SW480 (cell line): ENCODE data around the gene BDKRB1.

ENCODE experiments used
- DNase-seq: peaks from one replicate; pipeline ENCODE4 v3.0.0-alpha.2; 2016; ENCODE audit warnings: low spot score

Gene BDKRB1

DNA sequence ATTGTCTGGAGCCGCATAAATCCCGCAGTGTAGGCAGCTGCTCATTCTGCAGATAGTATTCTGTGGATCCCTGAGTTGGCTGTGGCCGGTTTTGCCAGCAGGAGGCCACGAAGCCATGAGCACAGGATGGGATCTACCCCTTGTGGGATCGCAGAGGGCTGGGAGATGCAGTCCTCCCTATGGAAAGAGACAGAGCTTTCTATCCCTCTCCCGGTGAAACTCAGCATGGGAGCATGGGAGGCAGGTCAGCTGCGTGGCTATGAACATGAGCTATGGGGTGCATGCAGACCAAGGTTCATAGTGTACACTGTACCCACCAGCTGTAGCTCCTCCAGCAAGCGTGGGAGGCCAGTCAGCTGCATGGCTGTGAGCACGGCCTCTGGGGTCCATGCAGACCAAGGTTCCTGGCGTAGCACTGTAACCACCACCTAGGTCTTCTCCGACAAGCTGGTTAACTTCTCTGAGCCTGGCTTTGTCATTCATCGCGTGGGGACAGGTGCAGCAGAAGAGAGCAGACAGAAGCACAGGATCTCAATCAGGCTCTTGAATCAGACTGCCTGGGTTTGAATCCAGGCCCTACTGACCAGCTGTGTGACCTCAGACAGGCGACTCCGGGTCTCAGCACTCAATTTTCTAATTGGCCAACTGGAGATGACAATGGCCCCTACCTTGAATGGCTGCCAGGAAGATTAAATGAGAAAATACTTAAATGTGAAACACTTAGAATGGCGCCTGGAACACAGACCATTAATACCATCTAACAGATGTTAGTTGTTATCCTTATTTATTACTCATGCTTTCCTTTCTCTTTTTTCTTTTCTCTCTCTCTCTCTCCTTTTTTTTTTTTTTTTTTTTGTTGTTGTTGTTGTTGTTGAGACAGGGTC lies 6.0 kb downstream of the BDKRB1 start:
- no peak for DNase-seq

DNA sequence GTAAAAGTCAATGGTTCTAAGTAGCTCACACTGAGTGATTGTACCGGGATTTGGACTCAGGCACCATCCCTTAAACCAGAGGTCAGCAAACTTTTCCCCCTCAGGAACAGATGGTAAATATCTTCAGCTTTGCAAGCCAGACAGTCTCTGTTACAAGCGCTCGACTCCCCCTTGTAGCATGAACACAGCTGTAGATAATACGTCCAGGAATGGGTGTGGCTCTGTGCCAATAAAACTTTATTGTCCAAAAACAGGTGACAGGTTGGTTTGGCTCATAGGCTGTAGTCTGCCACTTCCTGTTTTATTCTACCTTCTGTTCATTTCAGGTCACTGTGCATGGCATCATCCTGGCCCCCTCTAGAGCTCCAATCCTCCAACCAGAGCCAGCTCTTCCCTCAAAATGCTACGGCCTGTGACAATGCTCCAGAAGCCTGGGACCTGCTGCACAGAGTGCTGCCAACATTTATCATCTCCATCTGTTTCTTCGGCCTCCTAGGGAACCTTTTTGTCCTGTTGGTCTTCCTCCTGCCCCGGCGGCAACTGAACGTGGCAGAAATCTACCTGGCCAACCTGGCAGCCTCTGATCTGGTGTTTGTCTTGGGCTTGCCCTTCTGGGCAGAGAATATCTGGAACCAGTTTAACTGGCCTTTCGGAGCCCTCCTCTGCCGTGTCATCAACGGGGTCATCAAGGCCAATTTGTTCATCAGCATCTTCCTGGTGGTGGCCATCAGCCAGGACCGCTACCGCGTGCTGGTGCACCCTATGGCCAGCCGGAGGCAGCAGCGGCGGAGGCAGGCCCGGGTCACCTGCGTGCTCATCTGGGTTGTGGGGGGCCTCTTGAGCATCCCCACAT lies 7.6 kb downstream of the BDKRB1 start:
- DNase-seq: no peak

DNA sequence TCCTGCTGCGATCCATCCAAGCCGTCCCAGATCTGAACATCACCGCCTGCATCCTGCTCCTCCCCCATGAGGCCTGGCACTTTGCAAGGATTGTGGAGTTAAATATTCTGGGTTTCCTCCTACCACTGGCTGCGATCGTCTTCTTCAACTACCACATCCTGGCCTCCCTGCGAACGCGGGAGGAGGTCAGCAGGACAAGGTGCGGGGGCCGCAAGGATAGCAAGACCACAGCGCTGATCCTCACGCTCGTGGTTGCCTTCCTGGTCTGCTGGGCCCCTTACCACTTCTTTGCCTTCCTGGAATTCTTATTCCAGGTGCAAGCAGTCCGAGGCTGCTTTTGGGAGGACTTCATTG lies 8.2 kb downstream of the BDKRB1 start:
- no peak for DNase-seq

DNA sequence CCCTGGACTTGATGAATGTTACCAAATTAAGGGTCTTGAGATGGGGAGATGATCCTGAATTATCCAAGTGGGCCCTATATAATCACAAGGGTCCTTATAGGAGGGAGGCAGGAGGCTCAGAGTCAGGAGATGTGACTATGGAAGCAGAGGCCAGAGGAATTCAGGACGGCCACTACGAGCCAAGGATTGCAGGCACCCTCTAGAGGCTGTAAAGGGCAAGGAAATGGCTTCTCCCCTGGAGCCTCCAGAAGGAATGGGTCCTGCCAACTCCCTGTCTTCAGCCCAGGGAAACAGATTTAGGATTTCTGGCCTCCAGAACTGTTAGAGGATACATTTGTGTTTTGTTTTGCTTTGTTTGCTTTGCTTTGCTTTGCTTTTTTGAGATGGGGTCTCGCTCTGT lies 8.8 kb downstream of the BDKRB1 start:
- DNase-seq: peak; percentile 28

DNA sequence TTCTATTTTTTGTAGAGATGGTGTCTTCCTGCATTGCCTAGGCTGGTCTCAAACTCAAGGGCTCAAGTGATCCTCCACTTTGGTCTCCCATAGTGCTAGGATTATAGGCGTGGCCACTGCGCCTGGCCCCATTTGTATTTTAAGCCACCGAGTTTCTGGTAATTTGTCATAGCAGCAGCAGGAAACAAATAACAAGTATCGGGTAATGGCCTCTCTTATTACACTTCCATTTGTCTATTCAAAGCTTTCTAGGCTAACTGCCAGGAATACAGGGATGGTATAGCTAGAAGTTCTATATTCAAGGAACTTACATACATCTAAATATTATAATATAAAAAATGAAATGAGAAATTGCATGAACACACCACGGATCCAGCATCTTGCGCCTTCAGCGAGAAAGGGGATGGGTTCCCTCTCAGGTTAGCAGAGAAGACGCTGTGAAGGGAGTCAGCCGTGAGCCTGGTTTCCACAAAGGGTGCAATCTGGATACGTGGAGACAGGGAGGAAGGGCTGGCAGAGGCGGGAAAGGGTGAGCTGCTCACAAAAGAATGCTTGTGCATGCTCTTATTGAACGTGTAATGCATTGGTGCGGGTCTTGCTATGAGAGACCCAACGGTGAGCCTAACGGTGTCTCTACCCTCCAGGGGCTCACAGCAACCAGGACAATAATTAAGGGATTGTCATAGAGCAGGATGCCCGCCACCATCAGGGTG lies 9.5 kb downstream of the BDKRB1 start:
- no peak for DNase-seq

DNA sequence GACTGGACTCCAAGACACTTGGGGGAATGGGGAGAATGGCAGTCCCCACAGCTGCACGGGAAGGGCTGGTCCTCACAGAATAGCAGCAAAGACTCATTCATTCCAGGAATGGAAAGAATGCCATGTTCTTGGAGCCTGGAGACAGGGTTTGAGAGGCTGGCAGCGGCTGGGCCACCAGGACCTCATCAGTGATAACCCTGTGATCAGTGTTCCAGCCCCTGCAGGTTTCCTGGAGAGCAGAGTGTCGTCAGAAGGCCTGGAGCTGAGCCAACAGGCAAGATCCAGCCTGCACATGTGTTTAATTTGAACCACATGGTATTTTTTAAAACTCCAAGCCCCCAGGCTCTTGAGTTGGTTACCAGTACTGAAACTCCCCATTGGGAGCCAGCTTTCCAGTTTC lies 11.3 kb downstream of the BDKRB1 start:
- no peak for DNase-seq

DNA sequence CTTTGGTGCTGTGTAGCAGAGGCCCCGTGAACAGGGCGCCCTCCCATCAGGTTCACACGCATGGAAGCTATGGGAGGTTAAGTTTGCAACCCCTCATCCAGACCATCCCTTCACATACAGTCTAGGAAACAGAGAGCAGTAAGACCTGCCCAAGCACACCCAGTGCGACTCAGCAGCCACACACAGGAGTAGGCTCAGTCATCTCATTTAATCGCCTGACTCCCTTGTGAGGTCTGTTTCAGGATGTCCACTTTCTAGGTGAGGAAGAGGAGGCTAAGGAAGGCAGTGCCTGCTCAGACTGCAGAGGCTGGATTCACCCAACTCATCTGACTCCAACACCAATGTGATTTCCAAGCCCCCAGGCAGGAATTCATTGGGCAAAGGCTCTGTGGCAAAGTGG lies 11.9 kb downstream of the BDKRB1 start:
- no peak for DNase-seq

DNA sequence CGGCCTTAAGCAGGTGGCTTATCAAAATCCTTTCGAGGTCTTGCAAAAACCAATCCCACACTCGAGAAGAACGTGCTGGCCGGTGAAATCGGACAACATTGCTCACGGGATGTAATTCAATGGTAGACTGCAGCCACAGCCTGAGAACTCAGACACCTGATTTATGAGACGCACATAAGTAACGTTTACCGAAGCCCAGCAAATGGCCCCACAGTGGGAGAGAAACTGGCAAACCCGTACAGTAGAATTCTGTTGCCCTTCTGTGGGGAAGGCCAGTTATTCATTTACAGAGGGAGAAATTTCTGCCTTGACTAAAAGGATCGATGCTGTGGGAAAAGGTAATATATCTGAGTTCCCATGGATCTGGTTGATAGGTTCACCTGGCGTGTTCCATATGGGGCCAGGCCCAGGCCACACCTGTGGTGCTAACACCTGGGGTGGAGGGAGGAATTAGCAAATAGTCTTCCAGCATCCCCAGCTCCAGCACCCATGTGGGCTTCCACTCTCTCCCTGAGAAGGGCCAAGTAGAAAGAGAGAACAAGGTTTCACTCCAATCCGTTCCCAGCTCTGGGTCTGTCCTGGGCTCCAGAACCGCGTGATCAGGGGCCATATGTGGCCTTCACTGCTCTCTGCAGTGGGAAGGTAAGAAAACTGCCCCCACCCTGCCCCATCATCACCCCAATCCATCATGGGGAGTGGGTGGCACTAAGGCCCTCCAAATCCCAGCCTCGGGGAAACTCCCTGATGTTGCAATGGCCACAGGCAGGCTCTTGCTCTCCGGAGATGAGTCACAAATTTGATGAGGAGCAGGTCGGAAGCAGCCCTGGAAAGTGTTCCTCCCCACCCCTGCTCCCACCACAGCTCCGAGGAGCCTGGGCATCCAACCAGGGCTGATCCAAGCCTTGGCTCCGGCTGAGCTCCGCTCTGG lies 12.7 kb downstream of the BDKRB1 start:
- peak; percentile 51 for DNase-seq

DNA sequence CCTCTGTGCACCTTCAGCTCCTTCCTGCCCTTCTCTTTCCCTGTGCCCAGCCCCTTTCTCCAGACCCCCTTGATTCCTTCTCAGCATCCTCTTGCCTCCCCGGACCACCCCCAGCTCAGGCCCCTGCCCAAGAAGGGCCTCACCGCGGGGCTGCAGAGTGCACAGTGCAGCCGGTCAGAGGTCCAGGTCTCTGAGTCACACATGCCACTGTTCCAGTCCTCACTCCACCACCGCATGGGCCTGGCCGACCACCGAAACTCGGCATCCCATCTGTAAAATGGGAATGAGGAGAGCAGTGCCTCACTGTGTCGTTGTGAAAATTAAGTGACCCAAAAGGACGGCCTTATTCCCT lies 13.3 kb downstream of the BDKRB1 start:
- no peak for DNase-seq

DNA sequence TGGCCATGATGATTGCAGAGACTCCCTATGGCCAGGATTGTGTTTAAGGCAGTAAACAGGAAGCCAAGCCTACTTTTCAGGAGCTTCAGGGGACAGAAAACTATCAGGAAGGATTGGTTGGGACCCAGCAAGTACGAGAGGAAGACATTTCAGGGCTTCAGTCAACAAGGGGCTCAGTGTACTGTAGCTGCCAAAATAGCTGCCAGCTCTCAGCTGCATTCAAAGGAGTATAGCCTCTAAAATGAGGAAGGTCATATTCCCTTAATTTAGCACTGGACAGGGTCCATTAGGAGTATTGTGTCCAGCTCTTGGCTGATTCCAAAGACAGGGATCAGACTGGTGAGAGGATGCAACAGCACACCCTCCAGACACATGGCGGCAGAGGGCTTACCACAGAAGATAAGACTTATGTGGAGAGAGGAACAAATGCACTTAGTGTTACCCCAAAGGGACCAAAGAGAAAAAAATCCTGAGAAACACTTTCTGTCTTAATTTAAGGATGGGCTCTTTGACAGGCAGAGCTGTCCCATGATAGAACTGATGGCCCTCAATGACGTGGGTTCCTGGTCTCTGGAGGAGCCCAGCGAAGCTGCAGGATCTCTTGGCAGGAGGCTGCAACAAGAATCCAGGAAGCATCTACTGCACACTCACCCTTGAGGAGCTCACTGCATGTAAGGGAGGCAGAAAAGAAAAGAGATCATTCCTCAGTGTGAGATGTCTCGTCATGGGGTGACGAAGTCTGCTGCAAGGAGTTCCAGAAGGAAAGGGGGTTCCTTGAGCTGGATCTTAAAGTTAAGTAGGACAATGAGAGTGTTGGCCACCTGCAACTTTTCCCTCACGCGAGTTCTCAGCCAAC lies 14.8 kb downstream of the BDKRB1 start:
- DNase-seq: no peak

DNA sequence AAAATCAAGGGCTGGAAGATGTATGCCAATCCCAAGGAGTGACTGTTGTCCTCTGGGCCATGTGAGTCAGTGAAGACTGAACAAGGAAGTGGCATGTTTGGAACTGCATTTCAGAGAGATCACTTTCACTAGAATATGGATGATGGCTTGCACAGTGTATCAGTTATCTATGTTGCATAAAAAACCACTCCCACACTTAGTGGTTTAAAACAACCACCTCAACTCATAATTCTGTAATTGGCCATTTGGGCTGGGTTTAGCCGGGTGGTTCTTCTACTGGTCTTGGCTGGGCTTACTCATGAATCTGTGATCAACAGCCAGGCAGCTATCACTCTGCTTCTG lies 15.4 kb downstream of the BDKRB1 start:
- DNase-seq: no peak

DNA sequence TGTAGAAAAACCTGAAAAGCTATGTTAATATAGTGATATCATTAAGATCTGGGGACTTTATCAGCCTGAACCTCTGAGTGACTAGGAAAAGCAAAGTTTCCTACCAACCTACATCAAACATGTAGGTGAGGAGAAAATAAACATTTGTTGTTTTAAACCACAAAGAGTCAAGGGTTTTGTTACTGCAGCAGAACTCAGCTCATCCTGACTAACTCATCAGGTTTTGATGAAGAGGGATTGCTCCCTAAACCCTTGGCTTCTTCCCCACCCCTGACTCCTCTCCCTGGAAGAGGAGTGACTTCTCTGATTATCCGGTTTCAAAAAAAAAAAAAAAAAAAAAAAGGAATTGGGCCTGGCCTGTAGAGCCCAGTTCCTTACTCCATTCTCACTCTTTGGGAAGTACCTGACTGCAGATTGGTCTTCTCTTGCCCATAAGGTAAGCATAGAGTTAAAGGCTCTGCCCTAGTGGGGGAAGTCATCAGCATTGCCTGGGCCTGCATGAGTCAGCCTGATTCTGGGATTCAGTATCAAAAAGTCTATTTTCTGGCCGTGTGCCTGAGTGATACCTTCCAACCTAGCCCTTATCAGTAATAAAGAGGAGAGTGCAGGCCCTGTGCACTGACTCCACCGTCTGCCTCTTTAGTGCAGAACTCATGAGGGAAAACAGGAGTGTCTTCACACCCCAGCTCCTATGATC lies 16.9 kb downstream of the BDKRB1 start:
- no peak for DNase-seq

DNA sequence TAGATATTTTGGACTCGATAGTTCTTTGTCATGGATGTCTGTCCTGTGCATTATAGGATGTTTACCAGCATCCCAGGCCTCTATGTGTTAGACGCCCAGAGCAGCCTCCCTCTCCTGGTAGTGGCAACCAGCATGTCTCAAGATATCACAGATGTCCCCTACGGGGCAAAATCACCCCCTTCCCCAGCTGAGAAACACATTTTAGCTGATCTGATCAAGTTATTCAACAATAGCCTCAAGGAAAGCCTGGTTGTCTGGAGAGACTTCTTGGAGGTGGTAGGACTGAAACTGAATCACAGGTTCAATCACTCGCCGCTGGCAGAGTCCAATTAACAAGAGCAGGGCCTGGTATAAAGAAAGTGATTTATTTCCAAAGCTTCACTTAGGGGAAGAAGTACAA lies 17.6 kb downstream of the BDKRB1 start:
- no peak for DNase-seq

DNA sequence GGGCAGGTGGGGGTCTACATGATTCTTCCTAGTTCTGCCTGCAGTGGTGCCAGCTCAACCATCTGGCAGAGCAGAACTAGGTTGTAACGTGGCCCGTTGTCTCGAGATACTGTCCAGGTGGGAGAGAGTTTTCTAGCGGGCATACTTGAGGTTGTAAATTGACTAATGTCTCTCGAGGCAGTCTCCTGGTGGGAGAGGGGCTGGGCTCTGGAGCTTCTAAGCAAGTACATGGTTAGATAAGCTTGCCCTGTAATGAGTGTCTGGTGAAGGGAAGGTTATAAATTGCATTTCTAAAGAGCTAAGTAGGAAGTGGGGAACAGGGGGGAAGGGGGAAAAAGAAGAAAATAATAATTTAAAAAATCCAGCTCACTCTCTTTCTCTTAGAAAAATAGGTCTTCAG lies 18.1 kb downstream of the BDKRB1 start:
- no peak for DNase-seq

DNA sequence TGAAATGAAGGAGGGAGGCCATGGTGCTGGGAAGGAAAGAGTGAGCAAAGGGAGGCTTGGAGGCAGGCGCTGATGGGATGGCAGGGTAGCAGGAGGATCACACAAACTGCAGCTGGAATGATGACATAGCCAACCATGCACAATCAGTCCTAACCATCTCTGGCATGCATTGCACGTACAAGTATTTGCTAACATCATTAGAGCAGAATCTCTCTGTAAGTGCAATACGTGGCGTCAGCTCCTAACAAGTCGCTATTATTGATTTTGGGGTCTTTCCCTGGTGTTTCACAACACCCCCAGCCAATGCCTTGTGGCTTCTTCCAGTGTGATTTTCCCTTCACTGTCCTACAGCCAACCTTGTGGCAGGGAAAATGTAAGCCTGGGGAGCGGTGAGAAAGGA lies 18.5 kb downstream of the BDKRB1 start:
- DNase-seq: no peak

DNA sequence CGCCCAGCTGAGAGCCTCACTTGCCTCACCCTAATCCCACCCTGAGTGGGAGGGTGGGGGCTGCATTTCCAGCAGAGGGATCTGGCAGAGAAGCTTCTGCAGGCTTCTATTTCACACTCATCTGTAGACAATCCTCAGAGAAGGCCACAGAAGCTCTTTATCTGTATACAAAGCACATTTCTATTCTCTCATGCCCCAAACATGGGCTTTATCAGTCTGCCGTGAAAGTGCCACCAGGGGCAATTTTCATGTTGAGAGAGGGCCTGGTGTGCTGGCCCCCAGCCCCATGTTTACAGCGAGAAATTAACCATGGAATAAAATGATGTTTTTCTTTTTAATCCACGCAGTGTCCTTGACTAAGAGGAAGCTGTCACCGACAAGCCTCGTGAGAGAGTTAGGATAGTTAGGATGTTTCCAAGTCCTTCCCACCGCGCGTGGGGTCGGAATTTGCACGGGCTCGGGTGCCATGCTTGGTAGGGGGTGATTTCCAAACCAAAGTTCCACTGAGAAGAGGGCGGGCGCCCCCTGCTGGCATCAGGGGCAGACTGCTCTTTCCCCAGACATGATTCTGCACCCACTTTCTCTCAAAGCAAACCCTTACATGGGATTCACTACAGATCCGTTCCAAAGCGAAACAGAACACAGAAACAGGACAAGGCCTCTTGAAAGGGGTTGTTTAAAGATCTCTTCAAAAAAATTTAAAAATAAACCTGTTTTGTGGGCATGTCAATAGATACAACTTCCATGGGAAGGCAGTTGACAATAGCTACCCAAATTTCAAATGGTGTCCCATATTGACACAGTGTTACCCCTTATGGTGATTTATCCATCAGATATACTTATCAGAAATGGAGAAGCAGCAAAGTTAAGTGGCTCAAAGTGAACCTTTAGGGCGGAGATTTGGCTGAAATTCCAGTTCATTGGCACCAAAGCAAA lies 19.4 kb downstream of the BDKRB1 start:
- peak; percentile 58 for DNase-seq

DNA sequence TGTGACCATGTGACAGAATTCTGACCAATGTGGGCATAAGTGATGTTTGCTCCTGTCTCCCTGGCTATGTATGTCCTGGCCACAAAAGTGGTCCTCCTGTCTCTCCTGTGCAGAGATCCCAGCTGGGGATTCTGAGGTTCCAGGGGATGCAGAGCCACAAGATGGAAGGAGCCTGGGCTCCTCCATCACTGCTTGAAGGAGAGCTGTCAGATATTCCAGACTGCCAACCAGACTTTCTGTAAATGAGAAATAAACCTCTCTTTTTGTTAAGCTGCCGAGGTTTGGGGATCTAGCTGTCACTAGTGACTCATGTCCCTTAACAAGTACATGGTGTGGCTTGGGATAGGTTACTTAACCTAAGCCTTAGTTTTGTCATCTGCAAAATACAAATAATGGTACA lies 21.9 kb downstream of the BDKRB1 start:
- DNase-seq: no peak

DNA sequence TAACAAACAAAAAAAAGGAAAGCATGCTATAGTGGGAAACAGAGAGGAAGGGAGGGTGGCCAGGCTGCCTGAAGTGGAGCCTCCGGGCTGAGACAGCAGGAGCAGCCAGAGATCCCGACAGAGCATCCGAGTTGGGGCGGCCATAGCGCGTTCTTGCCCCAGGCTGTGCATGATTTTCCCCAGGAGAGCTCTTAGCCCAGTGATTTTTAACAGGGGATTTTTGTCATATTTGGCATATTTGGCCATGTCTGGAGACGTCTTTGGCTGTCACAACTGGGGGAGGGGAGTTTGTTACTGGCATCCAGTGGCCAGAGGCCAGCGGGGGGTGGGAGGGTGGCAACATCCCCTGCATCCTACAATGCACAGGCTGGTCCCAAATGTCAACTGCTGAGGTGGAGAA lies 23.6 kb downstream of the BDKRB1 start:
- no peak for DNase-seq

DNA sequence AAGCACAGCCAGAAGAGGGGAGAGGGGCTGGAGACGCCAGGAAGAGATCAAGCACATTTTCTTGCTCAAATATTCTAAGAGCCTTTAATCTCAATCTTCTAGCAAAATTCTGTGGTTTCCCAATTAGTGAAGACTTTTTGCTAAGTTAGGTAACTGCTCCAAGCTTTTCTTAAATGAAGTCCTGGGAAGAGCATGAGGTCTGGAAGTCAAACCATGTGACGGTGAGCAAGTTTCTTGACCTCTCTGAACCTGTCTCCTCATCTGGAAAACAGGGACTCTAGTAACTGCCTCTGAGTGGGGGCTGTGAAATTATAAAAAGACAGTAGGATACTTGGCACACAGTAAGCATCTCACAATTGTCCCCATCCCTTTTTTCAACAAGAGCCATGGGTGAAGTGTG lies 24.1 kb downstream of the BDKRB1 start:
- no peak for DNase-seq
